IPS-20b (cell line): ENCODE results near the gene IAPP.
"Not testable (repeated sequence)": the region's sequence is repeated elsewhere in the genome, so short reads cannot be mapped to it uniquely, and the experiment has no call there.

Experiments used
- H3K27ac ChIP-seq: one replicate; pipeline ENCODE4 v1.5.1; 2013; ENCODE audit warnings: low read length
- H3K27me3 ChIP-seq: 2 replicates; pipeline ENCODE4 v1.6.1; 2013; ENCODE audit warnings: mild to moderate bottlenecking, low read length, inconsistent platforms; ENCODE audit not compliant: insufficient read depth
- H3K36me3 ChIP-seq: 2 replicates; pipeline ENCODE4 v1.6.1; 2013; ENCODE audit warnings: low read depth, mild to moderate bottlenecking, inconsistent platforms, low read length, moderate library complexity; ENCODE audit not compliant: insufficient read depth
- H3K4me1 ChIP-seq: 2 replicates; pipeline ENCODE4 v1.6.1; 2013; ENCODE audit warnings: mild to moderate bottlenecking, control low read depth, inconsistent platforms, low read length, moderate library complexity; ENCODE audit not compliant: insufficient read depth
- H3K4me3 ChIP-seq: 2 replicates; pipeline ENCODE4 v1.5.1; 2013; ENCODE audit warnings: mild to moderate bottlenecking, low read length, inconsistent platforms
- H3K9ac ChIP-seq: 2 replicates; pipeline ENCODE4 v1.6.1; 2013; ENCODE audit warnings: low read depth, mild to moderate bottlenecking, inconsistent platforms, low read length, moderate library complexity
- H3K9me3 ChIP-seq: 2 replicates; pipeline ENCODE4 v1.6.1; 2013; ENCODE audit warnings: mild to moderate bottlenecking, low read depth, low read length, inconsistent platforms; ENCODE audit not compliant: insufficient read depth

Gene IAPP

GRCh38 chr12:21341769-21342168 is 30.9 kb upstream of the IAPP start:
- no peaks in the 10 kb centered on the region for H3K9me3 ChIP-seq
- H3K4me3 ChIP-seq: no peak overlapping the region
- no peak overlapping the region for H3K9ac ChIP-seq
- no peaks in the 10 kb centered on the region for H3K36me3 ChIP-seq
- H3K27me3 ChIP-seq: no peaks in the 10 kb centered on the region
- no peak overlapping the region for H3K27ac ChIP-seq
- peaks cover 29% of the 10 kb centered on the region for H3K4me1 ChIP-seq

GRCh38 chr12:21343636-21344035 is 29.1 kb upstream of the IAPP start:
- H3K27ac ChIP-seq: no peak overlapping the region
- no peaks in the 10 kb centered on the region for H3K9me3 ChIP-seq
- no peaks in the 10 kb centered on the region for H3K27me3 ChIP-seq
- H3K4me3 ChIP-seq: no peak overlapping the region
- peaks cover 29% of the 10 kb centered on the region for H3K4me1 ChIP-seq
- no peaks in the 10 kb centered on the region for H3K36me3 ChIP-seq
- H3K9ac ChIP-seq: no peak overlapping the region

- no peak overlapping the region for H3K4me3 ChIP-seq
- H3K4me1 ChIP-seq: peaks cover 17% of the 10 kb centered on the region; the same call in 1 of the 2 replicates
- H3K27me3 ChIP-seq: no peaks in the 10 kb centered on the region
- H3K9me3 ChIP-seq: no peaks in the 10 kb centered on the region
- no peaks in the 10 kb centered on the region for H3K36me3 ChIP-seq
- H3K9ac ChIP-seq: no peak overlapping the region
- no peak overlapping the region for H3K27ac ChIP-seq
Observed at GRCh38 chr12:21346542-21347205, 26.0 kb upstream of the IAPP start.

- Histone ChIP-seq H3K4me1 (no peaks in the 10 kb centered on the region), H3K9me3 (no peaks in the 10 kb centered on the region), H3K36me3 (no peaks in the 10 kb centered on the region), H3K27ac (no peak overlapping the region), H3K9ac (no peak overlapping the region), H3K27me3 (no peaks in the 10 kb centered on the region), H3K4me3 (no peak overlapping the region)
Observed at GRCh38 chr12:21350975-21351374, 21.7 kb upstream of the IAPP start.

GRCh38 chr12:21353487-21353886 is 19.2 kb upstream of the IAPP start:
- Histone ChIP-seq H3K4me1 (no peaks in the 10 kb centered on the region), H3K36me3 (no peaks in the 10 kb centered on the region), H3K9ac (no peak overlapping the region), H3K27me3 (no peaks in the 10 kb centered on the region), H3K27ac (no peak overlapping the region), H3K4me3 (no peak overlapping the region), H3K9me3 (no peaks in the 10 kb centered on the region)

GRCh38 chr12:21353948-21354347 is 18.8 kb upstream of the IAPP start:
- Histone ChIP-seq H3K9me3 (no peaks in the 10 kb centered on the region), H3K4me1 (no peaks in the 10 kb centered on the region), H3K36me3 (no peaks in the 10 kb centered on the region), H3K4me3 (no peak overlapping the region), H3K27me3 (no peaks in the 10 kb centered on the region), H3K9ac (no peak overlapping the region), H3K27ac (no peak overlapping the region)

GRCh38 chr12:21354641-21355040 is 18.1 kb upstream of the IAPP start:
- Histone ChIP-seq H3K4me3 (no peak overlapping the region), H3K27ac (no peak overlapping the region), H3K9ac (no peak overlapping the region), H3K27me3 (no peaks in the 10 kb centered on the region), H3K9me3 (no peaks in the 10 kb centered on the region), H3K36me3 (no peaks in the 10 kb centered on the region), H3K4me1 (no peaks in the 10 kb centered on the region)

- H3K4me1 ChIP-seq, H3K36me3 ChIP-seq, H3K9ac ChIP-seq, H3K9me3 ChIP-seq, H3K27me3 ChIP-seq, H3K4me3 ChIP-seq, H3K27ac ChIP-seq: not testable (repeated sequence)
Observed at GRCh38 chr12:21360632-21361031, 12.1 kb upstream of the IAPP start.

- Histone ChIP-seq H3K36me3 (no peaks in the 10 kb centered on the region), H3K4me1 (0 out of 2 replicates have a peak, but pooled peaks cover 7% of the 10 kb centered on the region), H3K9me3 (no peaks in the 10 kb centered on the region), H3K27me3 (no peaks in the 10 kb centered on the region), H3K4me3 (no peak overlapping the region), H3K9ac (no peak overlapping the region), H3K27ac (no peak overlapping the region)
Observed at GRCh38 chr12:21369141-21369980, 3.3 kb upstream of the IAPP start.

GRCh38 chr12:21370845-21371449 is 1.8 kb upstream of the IAPP start:
- H3K9ac ChIP-seq: no peak overlapping the region
- H3K9me3 ChIP-seq: no peaks in the 10 kb centered on the region

GRCh38 chr12:21379218-21379617 is 6.5 kb downstream of the IAPP start:
- Histone ChIP-seq H3K27me3 (no peaks in the 10 kb centered on the region), H3K4me3 (no peak overlapping the region), H3K36me3 (no peaks in the 10 kb centered on the region), H3K4me1 (0 out of 2 replicates have a peak, but pooled peaks cover 2% of the 10 kb centered on the region), H3K9ac (no peak overlapping the region), H3K9me3 (no peaks in the 10 kb centered on the region), H3K27ac (no peak overlapping the region)

More at GRCh38 chr12:21370845-21371449, 1.8 kb upstream of the IAPP start:
- Histone ChIP-seq H3K27ac (no peak overlapping the region), H3K4me1 (0 out of 2 replicates have a peak, but pooled peaks cover 8% of the 10 kb centered on the region), H3K4me3 (no peak overlapping the region), H3K36me3 (no peaks in the 10 kb centered on the region), H3K27me3 (no peaks in the 10 kb centered on the region)

GRCh38 chr12:21381320-21381719 is 8.6 kb downstream of the IAPP start:
- not testable (repeated sequence) for H3K27me3 ChIP-seq

More at GRCh38 chr12:21381320-21381719, 8.6 kb downstream of the IAPP start:
- H3K4me3 ChIP-seq, H3K9me3 ChIP-seq, H3K4me1 ChIP-seq, H3K9ac ChIP-seq, H3K36me3 ChIP-seq, H3K27ac ChIP-seq: not testable (repeated sequence)
